ENCODE results near the gene ZNF26. TPM values are rescaled to one million over a fixed set of nuclear protein-coding genes. Genes with fewer than 3 reads are reported as not detected.
A peak's percentile ranks its signal among the peaks of the same experiment; 100 is the strongest.

The ZNF26 gene
- total RNA-seq, 1 experiment from 2014 or later = 12.6 TPM

GRCh38 chr12:132986885-132987225 is 688 bp downstream of the ZNF26 start:
- Histone ChIP-seq H3K36me3 (peaks cover 26% of the 10 kb centered on the region), H3K27me3 (no peaks in the 10 kb centered on the region), H3K4me1 (no peaks in the 10 kb centered on the region), H3K27ac (no peak overlapping the region; the same call in 1 of the 2 replicates), H3K4me3 (peak overlapping the region; percentile 72), H3K9me3 (replicated peaks) (0 out of 2 replicates have a peak, but pooled peaks cover 8% of the 10 kb centered on the region)
- DNase-seq = no peak

- Histone ChIP-seq H3K27me3 (no peaks in the 10 kb centered on the region), H3K36me3 (no peaks in the 10 kb centered on the region), H3K4me3 (no peak overlapping the region), H3K27ac (no peak overlapping the region), H3K9me3 (replicated peaks) (0 out of 2 replicates have a peak, but pooled peaks cover 3% of the 10 kb centered on the region), H3K4me1 (no peaks in the 10 kb centered on the region)
- no peak for DNase-seq
These were observed 12.6 kb downstream of the ZNF26 start for GRCh38 chr12:132998741-132999140.

GRCh38 chr12:133010657-133011297 is 24.6 kb downstream of the ZNF26 start:
- peaks cover 79% of the 10 kb centered on the region for H3K36me3 ChIP-seq
- H3K27ac ChIP-seq = no peak overlapping the region
- no peaks in the 10 kb centered on the region for H3K4me1 ChIP-seq
- peaks cover 20% of the 10 kb centered on the region for H3K9me3 ChIP-seq (replicated peaks)
- DNase-seq = no peak
- H3K27me3 ChIP-seq = no peaks in the 10 kb centered on the region
- no peak overlapping the region for H3K4me3 ChIP-seq

- Histone ChIP-seq H3K27me3 (no peaks in the 10 kb centered on the region), H3K4me3 (no peak overlapping the region), H3K9me3 (replicated peaks) (no peaks in the 10 kb centered on the region; the same call in 1 of the 2 replicates), H3K4me1 (no peaks in the 10 kb centered on the region), H3K36me3 (peaks cover 2% of the 10 kb centered on the region; the same call in 1 of the 2 replicates), H3K27ac (no peak overlapping the region)
- no peak for DNase-seq
These were observed 37.4 kb downstream of the ZNF26 start for GRCh38 chr12:133023566-133023965.

GRCh38 chr12:133026996-133027395 is 40.8 kb downstream of the ZNF26 start:
- Histone ChIP-seq H3K27ac (no peak overlapping the region), H3K36me3 (no peaks in the 10 kb centered on the region), H3K9me3 (replicated peaks) (no peaks in the 10 kb centered on the region), H3K4me1 (no peaks in the 10 kb centered on the region), H3K4me3 (no peak overlapping the region), H3K27me3 (no peaks in the 10 kb centered on the region)
- DNase-seq = no peak

GRCh38 chr12:133037207-133038005 is 51.2 kb downstream of the ZNF26 start, which contains the start of gene ZNF84:
ZNF84 (plus strand) TSS chr12:133037509; CDS start chr12:133041468, 3,959 bp downstream.
- peak within 1 kb of the TSS; percentile 80 for H3K27ac ChIP-seq
- no peaks in the 10 kb centered on the region for H3K27me3 ChIP-seq
- H3K9me3 ChIP-seq (replicated peaks) = peaks cover 30% of the 10 kb centered on the region
- DNase-seq = peak; percentile 95 to 98
- peak within 1 kb of the TSS; percentile 79 for H3K4me3 ChIP-seq
- H3K4me1 ChIP-seq = peaks cover 3% of the 10 kb centered on the region; the same call in 1 of the 2 replicates
- peaks cover 24% of the 10 kb centered on the region for H3K36me3 ChIP-seq

GRCh38 chr12:133038118-133038709 is 52.0 kb downstream of the ZNF26 start:
- no peak for DNase-seq
- peaks cover 31% of the 10 kb centered on the region for H3K9me3 ChIP-seq (replicated peaks)
- H3K36me3 ChIP-seq = peaks cover 32% of the 10 kb centered on the region
- peak overlapping the region; percentile 79 for H3K4me3 ChIP-seq
- H3K4me1 ChIP-seq = peaks cover 3% of the 10 kb centered on the region; the same call in 1 of the 2 replicates
- H3K27ac ChIP-seq = peak overlapping the region; percentile 80; the same call in 1 of the 2 replicates
- no peaks in the 10 kb centered on the region for H3K27me3 ChIP-seq

GRCh38 chr12:133046698-133047097 is 60.5 kb downstream of the ZNF26 start:
- no peaks in the 10 kb centered on the region for H3K27me3 ChIP-seq
- peaks cover 25% of the 10 kb centered on the region for H3K9me3 ChIP-seq (replicated peaks)
- H3K4me3 ChIP-seq = no peak overlapping the region
- DNase-seq = no peak
- no peaks in the 10 kb centered on the region for H3K4me1 ChIP-seq
- H3K36me3 ChIP-seq = peaks cover 95% of the 10 kb centered on the region
- no peak overlapping the region for H3K27ac ChIP-seq

GRCh38 chr12:133057446-133057845 is 71.3 kb downstream of the ZNF26 start:
- H3K4me1 ChIP-seq = no peaks in the 10 kb centered on the region
- peak in 1 of 2 experiments; percentile 9 for DNase-seq
- peaks cover 61% of the 10 kb centered on the region for H3K9me3 ChIP-seq (replicated peaks)
- peaks cover 61% of the 10 kb centered on the region for H3K36me3 ChIP-seq
- H3K27ac ChIP-seq = no peak overlapping the region
- no peaks in the 10 kb centered on the region for H3K27me3 ChIP-seq
- H3K4me3 ChIP-seq = no peak overlapping the region

GRCh38 chr12:133058203-133059113 is 72.3 kb downstream of the ZNF26 start:
- Histone ChIP-seq H3K27me3 (no peaks in the 10 kb centered on the region), H3K4me3 (no peak overlapping the region), H3K4me1 (no peaks in the 10 kb centered on the region), H3K27ac (no peak overlapping the region), H3K9me3 (replicated peaks) (peaks cover 66% of the 10 kb centered on the region), H3K36me3 (peaks cover 51% of the 10 kb centered on the region)
- DNase-seq = peak in 1 of 2 experiments; percentile 31

GRCh38 chr12:133061954-133062353 is 75.8 kb downstream of the ZNF26 start:
- Histone ChIP-seq H3K4me3 (no peak overlapping the region), H3K27me3 (no peaks in the 10 kb centered on the region), H3K36me3 (peaks cover 27% of the 10 kb centered on the region), H3K9me3 (replicated peaks) (peaks cover 67% of the 10 kb centered on the region), H3K27ac (no peak overlapping the region), H3K4me1 (no peaks in the 10 kb centered on the region)
- DNase-seq = no peak

- peaks cover 15% of the 10 kb centered on the region for H3K36me3 ChIP-seq
- no peaks in the 10 kb centered on the region for H3K4me1 ChIP-seq
- DNase-seq = no peak
- peaks cover 51% of the 10 kb centered on the region for H3K9me3 ChIP-seq (replicated peaks)
- no peak overlapping the region for H3K4me3 ChIP-seq
- H3K27me3 ChIP-seq = no peaks in the 10 kb centered on the region
- H3K27ac ChIP-seq = no peak overlapping the region
These were observed 77.4 kb downstream of the ZNF26 start for GRCh38 chr12:133063556-133063955.

- no peaks in the 10 kb centered on the region for H3K36me3 ChIP-seq
- no peaks in the 10 kb centered on the region for H3K27me3 ChIP-seq
- no peak for DNase-seq
- H3K4me3 ChIP-seq = no peak overlapping the region
- H3K9me3 ChIP-seq (replicated peaks) = 0 out of 2 replicates have a peak, but pooled peaks cover 3% of the 10 kb centered on the region
- H3K27ac ChIP-seq = no peak overlapping the region
- no peaks in the 10 kb centered on the region for H3K4me1 ChIP-seq
These were observed 87.7 kb downstream of the ZNF26 start for GRCh38 chr12:133073836-133074235.

Data from SJCRH30 (cell line).